ENCODE data around the gene CERT1.

- TF ChIP-seq CTCF (conservative IDR thresholded peaks at IDR 0.05 in 1 of 2, IDR thresholded peaks at IDR 0.05 in 1 of 2; ENCODE audit: low read depth in 1 of 2, low read length in 2 of 2) = no peak
- TF ChIP-seq EZH2 (IDR thresholded peaks at IDR 0.05; ENCODE audit: low read length, missing control alignments) = no peak
These were observed 38.5 kb downstream of the CERT1 start for GRCh38 chr5:75472973-75473372.

All from fibroblast of lung (primary cell).